ENCODE data around the gene CCL14.

Gene CCL14

GRCh38 chr17:35991075-35991474 lies 4.5 kb upstream of the CCL14 start:
- no peak for DNase-seq (ENCODE audit: low read depth in 2 of 2)

GRCh38 chr17:35988164-35988563 lies 1.6 kb upstream of the CCL14 start:
- no peak for DNase-seq (ENCODE audit: low read depth in 2 of 2)

- no peak for DNase-seq (ENCODE audit: low read depth in 2 of 2)
Measured at GRCh38 chr17:35984140-35984539, 2.4 kb downstream of the CCL14 start.

- DNase-seq (ENCODE audit: low read depth in 2 of 2): no peak
Measured at GRCh38 chr17:35982409-35983191, 3.9 kb downstream of the CCL14 start.

- DNase-seq (ENCODE audit: low read depth in 2 of 2): no peak
Measured at GRCh38 chr17:35981908-35982330, 4.6 kb downstream of the CCL14 start.

GRCh38 chr17:35981246-35981645 lies 5.3 kb downstream of the CCL14 start, which contains the start of gene CCL16:
Gene CCL16 (minus strand): TSS chr17:35981497. CDS start chr17:35981420, 77 bp downstream.
- no peak for DNase-seq (ENCODE audit: low read depth in 2 of 2)

- no peak for DNase-seq (ENCODE audit: low read depth in 2 of 2)
Measured at GRCh38 chr17:35978346-35978745, 8.2 kb downstream of the CCL14 start.

- DNase-seq (ENCODE audit: low read depth in 2 of 2): no peak
Measured at GRCh38 chr17:35977509-35977908, 9.0 kb downstream of the CCL14 start.

- DNase-seq (ENCODE audit: low read depth in 2 of 2): no peak
Measured at GRCh38 chr17:35973333-35974260, 12.9 kb downstream of the CCL14 start.

GRCh38 chr17:35972945-35973332 lies 13.6 kb downstream of the CCL14 start:
- DNase-seq (ENCODE audit: low read depth in 2 of 2): no peak

GRCh38 chr17:35972535-35972934 lies 14.0 kb downstream of the CCL14 start:
- no peak for DNase-seq (ENCODE audit: low read depth in 2 of 2)

- DNase-seq (ENCODE audit: low read depth in 2 of 2): no peak
Measured at GRCh38 chr17:35972066-35972465, 14.5 kb downstream of the CCL14 start.

GRCh38 chr17:35969558-35970380 lies 16.8 kb downstream of the CCL14 start:
- peak; percentile 38 to 65 for DNase-seq (ENCODE audit: low read depth in 2 of 2)

GRCh38 chr17:35968520-35969054 lies 17.9 kb downstream of the CCL14 start:
- DNase-seq (ENCODE audit: low read depth in 2 of 2): no peak

- DNase-seq (ENCODE audit: low read depth in 2 of 2): no peak
Measured at GRCh38 chr17:35965272-35965671, 21.3 kb downstream of the CCL14 start.

GRCh38 chr17:35963663-35964062 lies 22.9 kb downstream of the CCL14 start:
- DNase-seq (ENCODE audit: low read depth in 2 of 2): no peak

GRCh38 chr17:35953720-35954119 lies 32.8 kb downstream of the CCL14 start:
- DNase-seq (ENCODE audit: low read depth in 2 of 2): no peak

- DNase-seq (ENCODE audit: low read depth in 2 of 2): no peak
Measured at GRCh38 chr17:35949401-35949800, 37.1 kb downstream of the CCL14 start.

- DNase-seq (ENCODE audit: low read depth in 2 of 2): no peak
Measured at GRCh38 chr17:35948092-35948491, 38.4 kb downstream of the CCL14 start.

GRCh38 chr17:35947156-35947585 lies 39.4 kb downstream of the CCL14 start:
- DNase-seq (ENCODE audit: low read depth in 2 of 2): peak in 1 of 2 donors; percentile 28

GRCh38 chr17:35944151-35944550 lies 42.4 kb downstream of the CCL14 start:
- DNase-seq (ENCODE audit: low read depth in 2 of 2): no peak

Data from stimulated activated CD8-positive, alpha-beta memory T cell treated with anti-CD3 and anti-CD28 coated beads, Interleukin-15, amount 100 ng/mL, for 48 hours (primary cell).